GM18526 (cell line): ENCODE measurements around the gene LIMS2.

Experiments
- POLR2A ChIP-seq: IDR thresholded peaks from 3 replicates; pipeline ENCODE4 v1.6.1; 2011; ENCODE audit not compliant: insufficient read length; ENCODE audit errors: extremely low read depth

Gene LIMS2

DNA sequence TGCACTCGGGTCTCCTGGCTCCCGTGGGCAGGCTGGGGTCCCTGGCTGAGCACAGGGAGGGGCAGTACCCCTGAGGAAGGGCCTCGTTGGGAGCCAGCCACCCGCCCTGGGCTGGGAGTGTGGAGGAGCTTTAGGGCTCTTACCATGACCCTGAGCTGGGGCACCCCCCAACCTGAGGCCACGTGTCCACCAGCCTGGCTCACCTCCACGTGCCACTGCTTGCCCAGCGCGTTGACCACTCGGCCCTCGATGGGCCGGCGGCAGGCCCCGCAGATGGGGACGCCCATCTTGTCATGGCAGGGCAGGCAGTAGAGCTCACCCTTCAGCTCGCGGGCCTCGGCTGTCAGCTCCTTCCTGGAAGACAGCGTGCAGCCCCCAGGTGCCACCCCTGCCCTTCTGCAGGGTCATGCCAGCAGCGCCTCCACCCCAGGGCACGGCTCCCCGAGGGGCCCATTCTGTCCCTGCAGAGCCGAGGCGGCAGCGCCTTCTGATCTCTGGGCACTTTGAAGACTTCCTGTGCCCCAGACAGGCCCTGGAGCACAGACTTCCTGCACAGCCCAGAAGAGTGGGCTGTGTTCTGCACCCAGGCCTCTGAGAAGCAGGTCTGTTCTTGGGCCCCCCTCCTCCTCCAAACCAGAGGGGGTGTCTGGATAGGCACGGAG, 33.4 kb downstream of the LIMS2 start:
- no peak for TF ChIP-seq POLR2A

DNA sequence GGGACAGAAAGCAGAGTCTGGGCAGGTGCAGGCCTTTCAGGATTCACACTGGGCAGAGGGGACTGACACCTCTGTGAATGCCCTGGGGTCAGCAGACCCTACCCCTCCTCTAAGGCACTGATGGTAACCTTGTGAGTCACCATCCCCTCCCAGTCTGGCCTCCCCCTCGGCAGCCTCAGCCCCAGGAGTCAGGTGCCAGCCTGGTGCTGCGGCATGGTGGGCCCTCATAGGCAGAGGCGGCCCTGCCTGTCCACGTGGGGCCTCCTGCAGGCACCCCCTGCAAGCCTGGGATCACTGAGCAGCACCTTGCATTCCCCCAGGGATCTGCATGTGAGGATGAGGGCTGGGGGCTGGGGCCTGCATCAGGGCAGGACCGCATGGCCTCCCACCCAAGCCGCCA, 34.2 kb downstream of the LIMS2 start:
- TF ChIP-seq POLR2A: no peak

DNA sequence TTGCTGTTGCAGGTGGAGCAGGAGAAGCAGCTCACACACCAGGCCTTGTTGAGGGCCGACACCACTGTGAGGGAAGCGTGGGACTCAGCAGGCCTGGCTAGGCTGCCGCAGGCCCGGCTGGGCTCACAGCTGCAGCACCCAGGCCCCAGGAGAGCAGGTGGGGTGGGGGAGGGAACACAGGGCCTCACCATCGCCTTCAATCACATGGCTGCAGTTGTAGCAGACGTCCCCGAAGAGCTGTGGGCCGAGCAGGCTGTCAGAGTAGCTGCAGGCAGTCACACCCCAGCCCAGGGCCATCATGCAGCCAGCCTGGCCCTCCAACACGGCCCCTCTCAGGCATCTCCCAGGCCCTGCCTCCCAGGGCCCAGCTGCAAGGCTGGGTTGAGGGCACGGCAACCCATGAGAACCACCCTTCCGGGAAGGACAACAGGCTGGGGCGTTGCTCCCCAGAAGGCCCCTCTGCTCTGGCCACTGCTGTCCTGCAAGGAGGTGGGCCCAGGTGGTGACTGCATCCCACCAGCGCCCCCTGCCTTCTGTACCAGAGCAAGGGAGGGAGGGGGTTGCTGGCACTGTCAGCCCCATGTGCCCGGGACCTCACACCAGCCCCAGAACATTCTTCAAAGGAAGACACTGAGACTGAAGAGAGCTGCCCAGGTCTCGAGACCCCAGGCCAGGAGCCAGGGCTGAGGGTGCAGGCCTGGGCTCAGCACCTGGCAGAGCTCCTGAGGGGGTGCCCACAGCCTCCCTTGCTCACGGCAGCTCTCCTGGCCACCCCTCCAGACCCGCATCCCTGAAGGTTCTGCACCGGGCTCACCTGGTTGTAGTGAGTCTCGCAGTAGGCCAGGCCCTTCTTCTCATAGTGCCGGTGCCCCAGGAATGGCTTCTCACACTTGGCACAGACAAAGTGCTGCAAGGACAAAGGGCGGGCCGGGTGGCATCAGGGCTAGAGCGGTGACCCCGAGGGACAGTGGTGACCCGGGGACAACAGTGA, 35.0 kb downstream of the LIMS2 start:
- no peak for TF ChIP-seq POLR2A

DNA sequence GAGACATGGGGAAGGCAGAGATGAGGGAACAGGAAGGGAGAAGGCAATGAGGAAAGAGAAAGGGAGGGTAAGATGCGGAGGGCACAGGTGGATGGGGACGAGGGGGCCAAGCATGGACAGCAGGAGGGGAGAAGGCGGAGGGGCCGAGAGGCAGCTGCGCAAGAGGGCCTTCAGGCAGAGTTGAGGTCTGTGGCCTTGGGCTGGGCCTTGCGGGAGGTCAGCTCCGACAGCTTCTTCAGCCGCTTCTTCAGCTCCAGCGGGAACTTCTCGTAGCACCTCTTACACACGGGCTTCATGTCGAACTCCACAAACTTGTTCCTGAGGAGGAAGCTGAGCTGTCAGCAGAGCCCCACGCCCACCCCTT, 36.2 kb downstream of the LIMS2 start:
- TF ChIP-seq POLR2A: no peak

DNA sequence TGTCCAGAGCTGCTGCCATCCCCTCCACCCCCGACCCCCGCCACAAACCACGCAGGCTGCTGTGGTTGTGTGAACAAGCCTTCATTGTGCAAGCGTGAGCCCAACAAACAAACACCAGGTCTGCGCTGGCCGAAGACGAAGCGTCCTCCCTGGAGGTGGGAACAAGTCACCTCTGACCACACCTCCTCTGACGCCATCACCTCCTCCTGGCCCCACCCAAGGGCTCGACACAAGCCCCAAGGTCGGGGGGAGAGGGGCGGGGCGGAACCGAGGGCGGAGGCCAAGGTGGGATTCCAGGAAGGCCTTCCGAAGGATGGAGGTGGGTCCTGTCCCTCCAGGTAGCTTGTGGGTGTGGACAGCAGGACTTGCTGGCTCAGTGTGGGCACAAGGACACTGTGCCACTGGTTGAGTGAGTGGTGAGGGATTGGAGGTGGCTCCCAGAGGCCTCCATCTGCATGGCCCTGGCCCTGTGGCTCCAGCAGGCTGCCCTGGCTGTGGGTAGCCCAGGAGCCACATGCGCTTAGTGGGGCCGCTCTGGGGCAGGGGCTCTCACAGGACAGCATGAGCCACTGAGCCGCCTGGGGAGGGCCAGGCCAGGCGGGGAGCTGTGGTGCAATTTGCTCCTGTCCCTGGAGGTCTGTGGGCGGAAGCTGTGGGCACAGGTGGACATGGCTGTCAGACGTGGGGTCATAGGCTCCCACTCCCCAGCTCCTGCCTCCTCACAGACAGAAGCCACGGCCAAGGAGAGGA, 36.8 kb downstream of the LIMS2 start:
- TF ChIP-seq POLR2A: no peak

DNA sequence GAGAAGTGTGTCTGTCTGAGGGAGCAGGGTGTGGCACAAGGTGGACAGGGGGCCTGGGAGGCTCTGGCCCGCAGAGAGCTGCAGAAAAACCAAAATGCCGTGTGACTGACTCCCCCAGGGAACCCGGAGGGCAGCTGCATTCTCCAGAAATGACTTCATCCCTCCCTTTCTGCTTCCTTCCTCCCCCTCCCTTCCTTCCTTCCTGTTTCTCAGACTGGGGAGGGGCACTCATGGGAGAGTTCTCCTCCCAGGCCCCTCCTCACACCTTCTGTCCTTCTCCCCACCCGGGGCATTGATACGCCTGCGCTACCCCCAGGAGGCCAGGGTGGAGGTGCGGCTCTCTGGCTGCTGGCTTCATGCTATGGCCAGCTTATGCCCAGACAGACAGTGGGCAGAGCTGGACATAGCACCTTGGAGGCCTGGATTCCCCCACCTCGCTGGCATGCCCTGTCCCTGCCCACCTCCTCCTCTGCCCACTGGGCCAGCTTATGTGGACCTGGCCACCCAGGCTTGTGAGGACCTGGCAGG, 37.5 kb downstream of the LIMS2 start:
- no peak for TF ChIP-seq POLR2A

DNA sequence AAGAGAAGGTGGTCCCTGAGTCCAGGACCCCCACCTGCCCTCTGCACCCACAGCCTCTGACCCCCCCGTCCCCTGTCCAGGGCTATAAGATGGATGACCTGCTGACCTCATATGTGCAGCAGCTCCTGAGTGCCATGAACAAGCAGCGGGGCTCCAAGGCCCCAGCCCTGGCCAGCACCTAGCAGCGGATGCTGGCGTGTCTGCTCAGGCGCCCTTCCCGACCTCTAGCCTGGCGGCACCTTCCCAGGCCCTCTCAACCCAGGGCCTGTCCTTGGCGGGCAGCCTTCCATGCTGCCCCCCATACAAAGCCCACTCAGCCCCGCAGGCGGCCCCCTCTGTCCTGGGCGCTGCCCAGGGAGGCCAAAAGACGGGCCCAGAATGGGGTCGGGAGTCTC, 38.1 kb downstream of the LIMS2 start:
- TF ChIP-seq POLR2A: no peak

DNA sequence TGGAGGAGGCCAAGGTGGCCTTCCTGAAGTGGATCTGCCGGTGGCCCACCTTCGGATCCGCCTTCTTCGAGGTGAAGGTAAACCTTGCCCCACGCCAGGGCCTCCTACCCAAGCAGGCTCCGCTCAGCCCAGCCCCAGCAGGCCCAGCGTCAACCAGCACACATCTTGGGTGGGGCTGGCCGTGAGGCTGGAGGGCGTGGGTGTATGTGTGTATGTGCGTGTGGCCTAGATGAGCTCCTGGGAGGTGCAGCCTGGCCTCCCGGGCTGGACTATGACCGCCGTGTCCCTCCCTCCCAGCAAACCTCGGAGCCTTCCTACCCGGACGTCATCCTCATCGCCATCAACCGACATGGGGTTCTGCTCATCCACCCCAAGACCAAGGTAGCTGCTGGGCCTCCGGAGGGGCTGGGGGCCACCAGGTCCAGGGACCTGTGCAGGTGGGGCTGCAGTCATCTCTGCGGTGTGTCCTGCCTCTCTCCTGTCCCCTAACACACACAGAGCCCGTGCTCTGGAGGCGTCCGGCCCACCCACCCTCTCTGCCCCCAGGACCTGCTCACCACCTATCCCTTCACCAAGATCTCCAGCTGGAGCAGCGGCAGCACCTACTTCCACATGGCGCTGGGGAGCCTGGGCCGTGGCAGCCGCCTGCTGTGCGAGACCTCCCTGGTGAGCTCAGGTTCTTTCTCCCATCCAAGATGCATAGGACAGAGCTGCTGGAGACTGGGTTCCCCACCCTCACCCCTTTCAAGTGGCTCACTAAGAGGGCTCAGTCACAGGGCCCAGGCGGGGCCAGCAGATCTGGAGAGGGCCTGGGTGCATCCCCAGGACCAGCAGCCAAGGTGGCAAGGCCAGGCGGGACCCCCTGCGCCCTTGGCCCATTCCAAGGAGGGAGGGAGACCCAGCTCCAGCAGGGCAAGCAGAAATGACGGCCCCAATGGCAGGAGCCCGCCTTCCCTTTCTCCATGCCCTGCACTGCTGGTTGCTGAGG, 38.8 kb downstream of the LIMS2 start:
- no peak for TF ChIP-seq POLR2A

DNA sequence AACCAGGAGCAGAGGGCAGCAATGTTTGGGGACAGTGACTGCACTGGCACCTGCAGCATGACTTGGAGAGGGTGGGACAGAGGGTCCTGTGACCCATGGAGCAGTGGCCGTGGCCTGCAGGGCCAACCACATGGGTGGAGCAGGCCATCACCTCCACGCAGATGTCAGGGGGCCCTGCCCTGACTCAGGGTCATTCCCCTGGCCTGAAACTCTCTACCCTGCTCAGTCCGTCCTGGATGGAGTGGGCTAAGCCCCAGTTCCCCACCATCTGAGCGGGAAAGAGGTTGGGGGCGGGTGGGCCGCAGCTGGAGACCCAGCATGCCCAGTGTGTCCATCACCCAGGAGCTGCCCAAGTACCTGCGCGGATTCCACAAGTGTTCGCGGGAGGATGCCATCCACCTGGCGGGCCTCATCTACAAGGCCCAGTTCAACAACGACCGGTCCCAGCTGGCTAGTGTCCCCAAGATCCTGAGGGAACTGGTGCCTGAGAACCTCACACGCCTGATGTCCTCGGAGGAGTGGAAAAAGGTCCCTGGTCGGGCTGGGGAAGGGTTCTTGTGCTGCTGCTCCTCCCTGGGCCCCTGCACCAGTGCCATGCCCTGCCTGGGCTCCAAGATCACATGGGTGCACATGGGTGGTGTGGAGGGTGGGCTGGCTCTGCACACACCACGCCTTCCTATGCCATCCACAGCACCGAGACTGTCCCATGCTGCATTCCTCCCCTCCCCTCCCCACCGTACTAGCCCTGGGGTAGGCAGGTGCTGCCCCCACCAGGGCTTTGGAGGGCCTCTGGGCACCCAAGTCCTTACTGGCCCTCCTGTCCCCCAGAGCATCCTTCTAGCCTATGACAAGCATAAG, 39.7 kb downstream of the LIMS2 start:
- no peak for TF ChIP-seq POLR2A

DNA sequence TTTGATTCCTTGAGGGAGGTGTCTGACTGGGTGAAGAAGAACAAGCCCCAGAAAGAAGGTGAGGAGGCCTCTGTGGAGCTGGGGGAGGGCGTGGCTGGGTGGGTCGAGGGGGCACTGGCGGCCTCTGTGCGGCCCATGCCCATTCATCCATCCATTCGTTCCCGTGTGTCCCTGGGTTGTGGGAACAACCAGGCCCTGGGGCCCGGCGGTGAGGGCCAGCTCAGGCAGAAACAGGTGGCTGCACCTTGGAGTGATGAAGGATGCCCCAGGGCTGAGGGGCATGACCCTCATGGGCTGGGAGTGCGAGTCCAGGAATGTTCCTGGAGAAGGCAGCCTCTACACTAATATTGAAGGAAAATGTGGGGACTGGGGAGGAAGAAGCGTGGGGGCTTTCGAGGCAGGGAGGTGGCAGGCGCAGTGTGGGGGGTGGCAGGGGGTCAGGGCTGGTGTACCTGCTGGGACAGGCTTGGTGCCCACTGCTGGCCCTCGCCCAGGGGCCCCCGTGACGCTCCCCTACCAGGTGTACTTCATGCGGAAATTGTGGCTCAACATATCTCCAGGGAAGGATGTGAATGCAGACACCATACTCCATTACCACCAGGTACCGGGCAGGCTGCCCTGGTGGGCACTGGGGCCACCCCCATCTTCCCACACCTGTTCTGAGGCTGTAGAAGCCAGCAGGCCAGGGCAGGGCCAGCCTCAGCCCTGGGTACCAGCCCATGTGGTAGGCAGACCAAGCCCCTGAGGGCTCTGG, 40.5 kb downstream of the LIMS2 start:
- TF ChIP-seq POLR2A: no peak

DNA sequence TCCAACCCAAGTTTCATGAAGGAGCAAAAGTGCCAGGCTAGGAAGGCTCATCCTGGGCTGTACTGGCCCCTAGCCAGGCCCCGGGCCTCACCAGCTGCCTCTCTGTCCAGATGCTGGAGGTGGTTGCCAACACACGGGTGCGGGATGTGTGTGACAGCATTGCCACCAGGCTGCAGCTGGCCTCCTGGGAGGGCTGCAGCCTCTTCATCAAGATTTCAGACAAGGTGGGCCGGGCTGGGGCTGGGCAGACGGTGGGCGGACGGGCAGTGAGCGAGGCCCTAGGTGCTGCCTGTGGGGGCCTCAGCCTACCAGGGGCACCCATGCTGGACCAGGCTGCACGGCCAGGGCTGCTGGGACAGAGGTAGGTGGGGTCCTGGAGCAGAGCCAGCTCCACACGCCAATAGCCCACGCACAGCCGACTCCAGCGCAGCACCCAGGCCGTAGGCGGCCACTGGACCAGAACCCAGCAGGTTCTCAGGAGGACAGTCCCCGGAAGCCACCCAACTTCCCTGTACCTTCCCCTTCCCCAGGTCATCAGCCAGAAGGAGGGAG, 41.2 kb downstream of the LIMS2 start:
- TF ChIP-seq POLR2A: no peak

DNA sequence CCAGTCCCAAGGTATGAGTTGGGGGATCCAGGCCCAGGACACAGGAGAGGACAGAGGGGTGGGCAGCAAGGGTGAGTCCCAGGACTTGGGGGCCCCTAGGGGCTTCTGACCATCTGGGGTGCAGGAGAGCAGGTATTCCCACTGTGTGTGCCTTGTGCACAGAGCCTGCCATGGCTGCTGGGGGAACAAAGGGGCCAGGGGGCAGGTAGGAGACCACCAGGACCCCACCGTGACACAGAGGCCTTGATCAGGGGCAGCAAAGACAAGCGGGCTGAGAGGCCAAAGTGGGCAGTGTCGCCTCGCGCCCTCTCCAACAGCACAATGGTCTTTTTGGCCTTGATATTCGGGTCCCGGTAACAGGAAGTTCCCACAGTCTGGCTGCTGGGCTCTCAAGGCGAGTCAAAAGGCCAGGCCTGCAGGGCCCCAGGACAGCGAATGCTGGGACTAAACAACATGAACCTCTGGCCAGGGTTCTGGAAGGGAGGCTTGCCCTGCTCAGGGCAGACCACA, 41.7 kb downstream of the LIMS2 start:
- no peak for TF ChIP-seq POLR2A
